Neuronal stem cell (in vitro differentiated cells): ENCODE measurements around the gene STH.
A peak's percentile ranks its signal among the peaks of the same experiment; 100 is the strongest.

Source experiments
- DNase-seq: peaks from one replicate; pipeline ENCODE4 v3.0.0-alpha.2; 2013; ENCODE audit warnings: low spot score
- H2AFZ ChIP-seq: one replicate; pipeline ENCODE4 v1.6.1; 2013; ENCODE audit warnings: mild to moderate bottlenecking, low read length, inconsistent platforms
- H2AK5ac ChIP-seq: 2 replicates; pipeline ENCODE4 v1.6.1; 2013; ENCODE audit warnings: low read depth, mild to moderate bottlenecking, inconsistent platforms, low read length, moderate library complexity, mixed read lengths
- H2BK120ac ChIP-seq: 2 replicates; pipeline ENCODE4 v1.6.1; 2013; ENCODE audit warnings: low read depth, mild to moderate bottlenecking, inconsistent platforms, low read length, moderate library complexity, mixed read lengths
- H2BK12ac ChIP-seq: one replicate; pipeline ENCODE4 v1.6.1; 2013; ENCODE audit warnings: low read length, inconsistent platforms
- H2BK15ac ChIP-seq: 2 replicates; pipeline ENCODE4 v1.6.1; 2013; ENCODE audit warnings: mild to moderate bottlenecking, low read length, inconsistent platforms, mixed read lengths
- H2BK5ac ChIP-seq: one replicate; pipeline ENCODE4 v1.6.1; 2013; ENCODE audit warnings: inconsistent platforms, mild to moderate bottlenecking, low read length, moderate library complexity
- H3K14ac ChIP-seq: one replicate; pipeline ENCODE4 v1.6.1; 2013; ENCODE audit warnings: low read length, inconsistent platforms
- H3K18ac ChIP-seq: 2 replicates; pipeline ENCODE4 v1.6.1; 2013; ENCODE audit warnings: low read length, inconsistent platforms
- H3K23ac ChIP-seq: 2 replicates; pipeline ENCODE4 v1.6.1; 2013; ENCODE audit warnings: low read depth, mild to moderate bottlenecking, mixed read lengths, low read length, inconsistent platforms; ENCODE audit not compliant: poor library complexity
- H3K27ac ChIP-seq: replicated peaks from 3 replicates; pipeline ENCODE4 v1.5.1; 2013; ENCODE audit warnings: low read length, inconsistent platforms
- H3K27me3 ChIP-seq, 3 experiments: 2 replicates each; pipeline ENCODE4 v1.6.1; 2013; ENCODE audit warnings: low read length in 3 of 3, mild to moderate bottlenecking in 2 of 3, inconsistent platforms in 1 of 3, low read depth in 1 of 3, mixed read lengths in 1 of 3, moderate library complexity in 1 of 3; ENCODE audit not compliant: control insufficient read depth in 3 of 3, insufficient read depth in 3 of 3
- H3K36me3 ChIP-seq, 2 donors: replicated peaks in 1 of 2; 2 replicates each; pipeline ENCODE4 v1.6.1; 2013; ENCODE audit warnings: low read length in 2 of 2; ENCODE audit not compliant: control insufficient read depth in 2 of 2, insufficient read depth in 2 of 2
- H3K4ac ChIP-seq: 2 replicates; pipeline ENCODE4 v1.6.1; 2013; ENCODE audit warnings: inconsistent platforms, mild to moderate bottlenecking, low read length, moderate library complexity
- H3K4me1 ChIP-seq, 2 donors: 1 replicate in 1 of 2; 2 replicates in 1 of 2; pipeline ENCODE4 v1.6.1; 2013; ENCODE audit warnings: low read length in 2 of 2, low read depth in 1 of 2; ENCODE audit not compliant: control insufficient read depth in 2 of 2, insufficient read depth in 1 of 2
- H3K4me2 ChIP-seq: one replicate; pipeline ENCODE4 v1.6.1; 2013; ENCODE audit warnings: mild to moderate bottlenecking, low read length, inconsistent platforms; ENCODE audit not compliant: insufficient read depth, poor library complexity, severe bottlenecking
- H3K4me3 ChIP-seq, 2 donors: 2 replicates each; pipeline ENCODE4 v1.5.1; 2013; ENCODE audit warnings: low read length in 2 of 2, mild to moderate bottlenecking in 2 of 2, inconsistent platforms in 1 of 2, moderate library complexity in 1 of 2
- H3K79me1 ChIP-seq: one replicate; pipeline ENCODE4 v1.6.1; 2013; ENCODE audit warnings: low read depth, mild to moderate bottlenecking, inconsistent platforms, low read length, moderate library complexity
- H3K9ac ChIP-seq: one replicate; pipeline ENCODE4 v1.6.1; 2013; ENCODE audit warnings: mild to moderate bottlenecking, low read depth, low read length, inconsistent platforms; ENCODE audit not compliant: poor library complexity
- H3K9me3 ChIP-seq, 2 donors: replicated peaks in 1 of 2; 2 replicates each; pipeline versions ENCODE3 to v1.6.1; 2013; ENCODE audit warnings: low read length in 2 of 2, mild to moderate bottlenecking in 2 of 2, inconsistent platforms in 1 of 2, low read depth in 1 of 2, mixed read lengths in 1 of 2, moderate library complexity in 1 of 2; ENCODE audit not compliant: control insufficient read depth in 2 of 2, insufficient read depth in 1 of 2
- H4K8ac ChIP-seq: one replicate; pipeline ENCODE4 v1.6.1; 2013; ENCODE audit warnings: low read depth, mild to moderate bottlenecking, inconsistent platforms, low read length, moderate library complexity
- H4K91ac ChIP-seq: one replicate; pipeline ENCODE4 v1.6.1; 2013; ENCODE audit warnings: low read length, low read depth, mild to moderate bottlenecking, inconsistent platforms; ENCODE audit not compliant: poor library complexity
- WGBS, 2 donors: extraction: QIAGEN DNeasy Blood & Tissue Kit; methylation state at CpG; one replicate each; pipeline ENCODE4 v1.1.7; 2013; ENCODE audit warnings: missing lambda C conversion rate in 2 of 2, mixed read lengths in 1 of 2; ENCODE audit not compliant: insufficient read length in 2 of 2, insufficient replicate concordance in 1 of 2; ENCODE audit errors: extremely low coverage in 2 of 2; 5-methylcytosine and 5-hydroxymethylcytosine counted together

The STH gene

DNA sequence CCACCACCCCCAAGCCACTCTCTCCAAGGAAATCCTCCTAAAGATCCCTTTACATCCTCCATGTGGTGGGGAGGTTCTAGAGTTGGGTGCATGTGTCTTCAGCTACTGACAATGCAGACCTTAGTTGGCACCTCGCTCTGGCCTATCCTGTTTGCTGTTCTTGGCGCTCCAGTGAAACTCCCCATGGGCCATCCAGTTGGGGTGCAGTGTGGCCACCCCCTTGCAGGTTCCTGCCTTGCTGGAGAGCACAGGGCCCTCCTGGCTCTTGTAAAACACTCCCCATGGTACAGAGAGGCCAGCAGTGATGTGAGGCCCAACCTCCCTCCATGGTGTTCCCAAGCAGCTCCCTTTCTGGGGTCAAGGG lies 22.7 kb upstream of the STH start:
- no peak overlapping the region for H2BK120ac ChIP-seq
- no peak overlapping the region for H3K14ac ChIP-seq
- peak overlapping the region; percentile 6 for H3K23ac ChIP-seq
- no peaks in the 10 kb centered on the region for H3K36me3 ChIP-seq
- no peak overlapping the region for H2BK5ac ChIP-seq
- H2AK5ac ChIP-seq = peak overlapping the region; percentile 27
- H3K4me1 ChIP-seq = peaks cover 0 to 7% of the 10 kb centered on the region in 2 donors
- H2AFZ ChIP-seq = no peak overlapping the region
- DNase-seq = no peak
- peaks cover 0 to 17% (median 0%) of the 10 kb centered on the region in 3 experiments for H3K27me3 ChIP-seq
- H2BK15ac ChIP-seq = no peak overlapping the region
- H3K9ac ChIP-seq = peak overlapping the region; percentile 34
- H3K4ac ChIP-seq = no peak overlapping the region
- H3K4me2 ChIP-seq = no peak overlapping the region
- no peak overlapping the region for H2BK12ac ChIP-seq
- no peaks in the 10 kb centered on the region for H3K79me1 ChIP-seq
- H3K18ac ChIP-seq = peak overlapping the region; percentile 69
- H4K91ac ChIP-seq = no peak overlapping the region
- peaks cover 0 to 2% of the 10 kb centered on the region in 2 donors for H3K9me3 ChIP-seq
- H3K27ac ChIP-seq = no peak overlapping the region
- no CpG with 5 or more reads among the region's 2 CpGs for WGBS, 2 donors
- no peak overlapping the region for H4K8ac ChIP-seq
- no peak overlapping the region for H3K4me3 ChIP-seq

DNA sequence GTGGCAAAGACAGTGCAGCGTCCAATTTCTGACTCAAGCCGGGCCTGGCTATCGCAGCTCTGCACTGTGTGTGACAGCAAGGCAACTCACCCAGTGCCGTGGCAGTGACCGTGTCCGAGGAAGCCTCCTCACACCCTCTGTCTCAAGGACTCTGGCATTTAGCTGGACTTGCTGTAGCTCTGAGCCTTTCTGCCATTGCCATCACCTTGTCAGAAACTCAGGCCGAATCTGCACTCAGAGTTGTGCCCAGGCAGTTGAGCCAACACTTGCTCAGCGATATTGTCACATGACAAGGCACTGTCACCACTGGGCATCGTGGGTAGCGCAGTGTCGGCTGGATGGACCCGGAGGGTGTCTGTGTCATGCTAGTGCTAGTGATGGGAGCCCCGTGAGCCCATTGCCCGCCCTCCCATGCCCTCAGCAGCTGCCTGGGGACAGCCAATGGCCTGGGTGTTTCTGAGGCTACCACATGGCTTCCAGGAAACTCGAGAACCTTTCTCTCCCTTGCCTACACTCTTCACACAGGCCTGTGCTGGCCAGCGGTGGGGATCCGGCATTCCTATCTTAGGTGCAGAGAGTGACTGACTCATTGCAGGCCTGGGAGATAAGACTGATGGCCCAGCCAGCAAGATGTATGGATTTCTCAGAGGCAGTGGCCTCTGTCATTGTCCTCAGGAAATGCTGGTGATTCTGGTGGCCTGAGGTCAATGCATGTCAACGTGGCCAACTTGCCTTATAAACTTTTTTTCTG lies 22.1 kb upstream of the STH start:
- peak overlapping the region; percentile 34 for H3K9ac ChIP-seq
- H3K4me1 ChIP-seq = peaks cover 0 to 7% of the 10 kb centered on the region in 2 donors
- no CpG with 5 or more reads among the region's 18 CpGs for WGBS, 2 donors
- no peak overlapping the region for H2BK120ac ChIP-seq
- H3K4ac ChIP-seq = no peak overlapping the region
- no peak overlapping the region for H2BK12ac ChIP-seq
- H2BK15ac ChIP-seq = no peak overlapping the region
- H3K14ac ChIP-seq = no peak overlapping the region
- no peak overlapping the region for H2AFZ ChIP-seq
- H4K8ac ChIP-seq = no peak overlapping the region
- H4K91ac ChIP-seq = no peak overlapping the region
- H3K9me3 ChIP-seq = peaks cover 0 to 2% of the 10 kb centered on the region in 2 donors
- H3K4me2 ChIP-seq = no peak overlapping the region
- H3K4me3 ChIP-seq = no peak overlapping the region
- no peak overlapping the region for H2BK5ac ChIP-seq
- H3K36me3 ChIP-seq = no peaks in the 10 kb centered on the region
- peaks cover 0 to 17% (median 0%) of the 10 kb centered on the region in 3 experiments for H3K27me3 ChIP-seq
- H3K18ac ChIP-seq = peak overlapping the region; percentile 69
- DNase-seq = no peak
- H3K23ac ChIP-seq = peak overlapping the region; percentile 6
- no peaks in the 10 kb centered on the region for H3K79me1 ChIP-seq
- H2AK5ac ChIP-seq = peak overlapping the region; percentile 27
- H3K27ac ChIP-seq = no peak overlapping the region

DNA sequence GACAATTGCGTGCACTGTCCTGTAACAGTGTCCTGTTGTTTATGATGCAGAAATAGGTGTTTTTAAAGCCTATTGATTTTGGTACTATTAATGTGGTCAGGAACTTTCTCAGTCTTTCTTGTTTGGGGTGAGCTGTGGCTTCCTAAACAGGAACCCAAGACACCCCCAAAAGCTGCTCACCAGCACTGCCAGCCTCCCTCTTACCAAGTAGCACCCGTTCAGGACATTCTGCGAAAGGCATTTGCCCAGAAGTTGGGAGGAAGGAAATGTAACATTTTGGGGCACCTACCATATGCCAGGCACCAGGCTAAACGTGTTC lies 21.6 kb upstream of the STH start:
- Histone ChIP-seq H3K9me3 (no peaks in the 10 kb centered on the region), H3K27me3 (peaks cover 0 to 16% (median 0%) of the 10 kb centered on the region in 3 experiments), H3K18ac (no peak overlapping the region), H3K4me3 (no peak overlapping the region), H3K79me1 (no peaks in the 10 kb centered on the region), H3K14ac (no peak overlapping the region), H2BK120ac (no peak overlapping the region), H2AK5ac (no peak overlapping the region), H4K91ac (no peak overlapping the region), H4K8ac (no peak overlapping the region), H2AFZ (no peak overlapping the region), H3K4me2 (no peak overlapping the region), H3K9ac (no peak overlapping the region), H3K4me1 (peaks cover 0 to 7% of the 10 kb centered on the region in 2 donors), H2BK12ac (no peak overlapping the region), H2BK15ac (no peak overlapping the region), H3K4ac (no peak overlapping the region), H2BK5ac (no peak overlapping the region), H3K27ac (no peak overlapping the region), H3K36me3 (no peaks in the 10 kb centered on the region), H3K23ac (no peak overlapping the region)
- DNase-seq = no peak
- WGBS, 2 donors = no CpG with 5 or more reads among the region's 4 CpGs

DNA sequence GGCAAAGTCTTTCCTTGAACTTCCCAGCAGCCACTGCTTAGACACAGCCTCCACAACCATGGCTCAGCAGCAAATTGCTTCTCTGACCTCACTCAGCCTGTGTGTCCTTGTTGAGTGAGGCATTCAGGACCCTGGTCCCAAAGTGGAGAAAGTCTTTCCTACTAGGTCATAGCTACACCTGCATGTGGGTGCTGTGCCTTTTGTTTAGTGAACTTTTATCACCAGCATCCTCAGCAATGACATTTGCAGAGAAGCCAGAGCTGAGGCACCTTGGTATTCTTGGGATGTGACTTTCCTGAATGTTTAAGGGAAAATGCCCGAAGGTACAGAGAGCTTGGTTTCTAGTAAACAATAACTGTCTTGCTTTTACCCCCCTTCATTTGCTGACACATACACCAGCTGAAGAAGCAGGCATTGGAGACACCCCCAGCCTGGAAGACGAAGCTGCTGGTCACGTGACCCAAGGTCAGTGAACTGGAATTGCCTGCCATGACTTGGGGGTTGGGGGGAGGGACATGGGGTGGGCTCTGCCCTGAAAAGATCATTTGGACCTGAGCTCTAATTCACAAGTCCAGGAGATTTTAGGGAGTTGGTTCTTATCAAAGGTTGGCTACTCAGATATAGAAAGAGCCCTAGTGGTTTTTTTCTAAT lies 20.9 kb upstream of the STH start:
- Histone ChIP-seq H3K36me3 (no peaks in the 10 kb centered on the region), H2BK5ac (no peak overlapping the region), H3K4me1 (peaks cover 0 to 7% of the 10 kb centered on the region in 2 donors), H2AFZ (no peak overlapping the region), H3K18ac (no peak overlapping the region), H3K4me2 (no peak overlapping the region), H2BK120ac (no peak overlapping the region), H3K14ac (no peak overlapping the region), H3K79me1 (no peaks in the 10 kb centered on the region), H2BK12ac (no peak overlapping the region), H2BK15ac (no peak overlapping the region), H3K9ac (no peak overlapping the region), H3K23ac (peak overlapping the region; percentile 15), H3K9me3 (no peaks in the 10 kb centered on the region), H3K4ac (no peak overlapping the region), H3K4me3 (no peak overlapping the region), H4K91ac (no peak overlapping the region), H4K8ac (no peak overlapping the region), H3K27me3 (peaks cover 0 to 15% (median 0%) of the 10 kb centered on the region in 3 experiments), H2AK5ac (no peak overlapping the region), H3K27ac (no peak overlapping the region)
- no CpG with 5 or more reads among the region's 3 CpGs for WGBS, 2 donors
- no peak for DNase-seq
